ENCODE measurements around the gene PGM5.

Gene PGM5

DNA sequence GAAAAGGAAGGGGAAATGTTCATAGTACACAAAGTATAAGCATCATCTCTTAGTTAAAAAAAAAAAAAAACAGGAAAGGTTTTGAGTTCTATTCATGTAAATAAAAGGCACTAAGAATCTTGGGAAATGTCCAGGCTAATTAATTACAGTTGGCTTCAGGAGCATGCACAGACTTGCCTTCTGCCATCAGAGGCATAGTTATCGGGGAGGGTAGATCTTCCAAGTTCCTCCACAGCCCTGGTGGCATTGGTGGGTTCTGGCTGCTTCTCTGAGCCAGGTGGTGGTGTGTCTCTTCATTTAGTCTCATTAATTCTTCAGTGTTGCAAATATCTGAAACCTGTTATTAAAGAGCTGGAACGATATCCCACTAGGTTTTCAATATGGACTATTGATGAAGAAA, 99.0 kb downstream of the PGM5 start:
- no peaks in the 10 kb centered on the region for H3K27me3 ChIP-seq (ENCODE audit: low read length)
- TF ChIP-seq, protein P1, sequence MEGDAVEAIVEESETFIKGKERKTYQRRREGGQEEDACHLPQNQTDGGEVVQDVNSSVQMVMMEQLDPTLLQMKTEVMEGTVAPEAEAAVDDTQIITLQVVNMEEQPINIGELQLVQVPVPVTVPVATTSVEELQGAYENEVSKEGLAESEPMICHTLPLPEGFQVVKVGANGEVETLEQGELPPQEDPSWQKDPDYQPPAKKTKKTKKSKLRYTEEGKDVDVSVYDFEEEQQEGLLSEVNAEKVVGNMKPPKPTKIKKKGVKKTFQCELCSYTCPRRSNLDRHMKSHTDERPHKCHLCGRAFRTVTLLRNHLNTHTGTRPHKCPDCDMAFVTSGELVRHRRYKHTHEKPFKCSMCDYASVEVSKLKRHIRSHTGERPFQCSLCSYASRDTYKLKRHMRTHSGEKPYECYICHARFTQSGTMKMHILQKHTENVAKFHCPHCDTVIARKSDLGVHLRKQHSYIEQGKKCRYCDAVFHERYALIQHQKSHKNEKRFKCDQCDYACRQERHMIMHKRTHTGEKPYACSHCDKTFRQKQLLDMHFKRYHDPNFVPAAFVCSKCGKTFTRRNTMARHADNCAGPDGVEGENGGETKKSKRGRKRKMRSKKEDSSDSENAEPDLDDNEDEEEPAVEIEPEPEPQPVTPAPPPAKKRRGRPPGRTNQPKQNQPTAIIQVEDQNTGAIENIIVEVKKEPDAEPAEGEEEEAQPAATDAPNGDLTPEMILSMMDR (IDR thresholded peaks at IDR 0.05; ENCODE audit: insufficient read depth, low read length, poor library complexity, severe bottlenecking): no peak
- no peak for TF ChIP-seq EZH2phosphoT487 (conservative IDR thresholded peaks at IDR 0.05; ENCODE audit: low read length)
- H4K20me1 ChIP-seq (ENCODE audit: low read depth, low read length): no peaks in the 10 kb centered on the region
- no peak overlapping the region for H3K27ac ChIP-seq (ENCODE audit: low read depth, low read length)
- no peaks in the 10 kb centered on the region for H3K79me2 ChIP-seq (ENCODE audit: insufficient read depth, low read length)
- no peak overlapping the region for H3K4me3 ChIP-seq (ENCODE audit: insufficient read depth, low read length, poor library complexity, severe bottlenecking)
- no peaks in the 10 kb centered on the region for H3F3A ChIP-seq (ENCODE audit: insufficient read depth)
- H3K36me3 ChIP-seq (ENCODE audit: low read length): no peaks in the 10 kb centered on the region
- no peak overlapping the region for H2AFZ ChIP-seq (ENCODE audit: low read depth, low read length, severe bottlenecking)
- H3K4me2 ChIP-seq (ENCODE audit: low read depth, low read length, poor library complexity, severe bottlenecking): no peak overlapping the region
- H3K9me2 ChIP-seq (replicated peaks; ENCODE audit: insufficient read depth, low read length): no peaks in the 10 kb centered on the region
- no peaks in the 10 kb centered on the region for H3K9me3 ChIP-seq (ENCODE audit: insufficient read depth, low read length)
- H3K9ac ChIP-seq (ENCODE audit: low read length): no peak overlapping the region

- Histone ChIP-seq H2AFZ (ENCODE audit: low read depth, low read length, severe bottlenecking) (no peak overlapping the region), H3F3A (ENCODE audit: insufficient read depth) (no peaks in the 10 kb centered on the region), H4K20me1 (ENCODE audit: low read depth, low read length) (no peaks in the 10 kb centered on the region), H3K4me2 (ENCODE audit: low read depth, low read length, poor library complexity, severe bottlenecking) (no peak overlapping the region), H3K4me3 (ENCODE audit: insufficient read depth, low read length, poor library complexity, severe bottlenecking) (no peak overlapping the region), H3K9me3 (ENCODE audit: insufficient read depth, low read length) (no peaks in the 10 kb centered on the region), H3K9me2 (replicated peaks; ENCODE audit: insufficient read depth, low read length) (no peaks in the 10 kb centered on the region), H3K27me3 (ENCODE audit: low read length) (no peaks in the 10 kb centered on the region), H3K36me3 (ENCODE audit: low read length) (no peaks in the 10 kb centered on the region), H3K27ac (ENCODE audit: low read depth, low read length) (no peak overlapping the region), H3K79me2 (ENCODE audit: insufficient read depth, low read length) (no peaks in the 10 kb centered on the region), H3K9ac (ENCODE audit: low read length) (no peak overlapping the region)
- no peak for TF ChIP-seq EZH2phosphoT487 (conservative IDR thresholded peaks at IDR 0.05; ENCODE audit: low read length)
- TF ChIP-seq, protein P1 (IDR thresholded peaks at IDR 0.05; ENCODE audit: insufficient read depth, low read length, poor library complexity, severe bottlenecking): no peak
Measured at GRCh38 chr9:68457803-68458202, 101.4 kb downstream of the PGM5 start.

DNA sequence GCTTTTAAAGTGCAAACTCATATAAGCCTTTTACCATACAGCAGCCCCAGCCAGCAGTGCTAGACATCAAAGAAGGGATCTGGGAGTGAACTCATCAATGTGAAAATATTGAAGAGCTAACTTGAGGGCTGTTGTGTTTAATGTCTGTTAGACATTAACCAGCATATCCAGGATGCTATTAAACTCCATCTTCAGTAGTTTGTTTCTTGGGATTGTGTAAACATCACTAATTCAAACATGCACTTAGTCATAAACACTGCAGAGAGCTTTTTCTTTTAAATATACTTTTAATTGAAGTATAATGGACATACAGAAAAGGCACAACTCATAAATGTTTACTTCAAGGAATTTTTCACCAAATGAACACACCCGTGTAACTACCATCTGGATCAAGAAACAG, 102.5 kb downstream of the PGM5 start:
- H3K9me2 ChIP-seq (replicated peaks; ENCODE audit: insufficient read depth, low read length): no peaks in the 10 kb centered on the region

More for the DNA sequence above, 102.5 kb downstream of the PGM5 start:
- Histone ChIP-seq H3F3A (ENCODE audit: insufficient read depth) (no peaks in the 10 kb centered on the region), H3K4me3 (ENCODE audit: insufficient read depth, low read length, poor library complexity, severe bottlenecking) (no peak overlapping the region), H2AFZ (ENCODE audit: low read depth, low read length, severe bottlenecking) (no peak overlapping the region), H3K27me3 (ENCODE audit: low read length) (no peaks in the 10 kb centered on the region), H3K4me2 (ENCODE audit: low read depth, low read length, poor library complexity, severe bottlenecking) (no peak overlapping the region), H3K27ac (ENCODE audit: low read depth, low read length) (no peak overlapping the region), H3K9ac (ENCODE audit: low read length) (no peak overlapping the region), H4K20me1 (ENCODE audit: low read depth, low read length) (no peaks in the 10 kb centered on the region), H3K9me3 (ENCODE audit: insufficient read depth, low read length) (no peaks in the 10 kb centered on the region), H3K36me3 (ENCODE audit: low read length) (no peaks in the 10 kb centered on the region), H3K79me2 (ENCODE audit: insufficient read depth, low read length) (no peaks in the 10 kb centered on the region)
- TF ChIP-seq, protein P1 (IDR thresholded peaks at IDR 0.05; ENCODE audit: insufficient read depth, low read length, poor library complexity, severe bottlenecking): no peak
- no peak for TF ChIP-seq EZH2phosphoT487 (conservative IDR thresholded peaks at IDR 0.05; ENCODE audit: low read length)
